K562 (cell line): ENCODE results near the gene RCOR1. TPM values are rescaled to one million over a fixed set of nuclear protein-coding genes. Genes with fewer than 3 reads are reported as not detected.

Experiments
- ATAC-seq: fragments of 200-7000 bp; cut with Tn5 transposase; 3 replicates; pipeline ENCODE4 v1.9.1; 2020; ENCODE audit warnings: moderate library complexity
- BruUV-seq: library from RNA; stranded (reverse); fragments of 400-500 nt; replicated peaks from 2 replicates; lab custom pipeline; 2021; lab: Mats Ljungman, UMichigan
- CTCF ChIA-PET: fragments of 300-600 bp; formaldehyde crosslinking; extraction: SDS; loops from one replicate; lab custom pipeline; 2021; ENCODE audit warnings: low intra/inter-chr PET ratio; lab: Yijun Ruan, JAX
- POLR2A ChIA-PET: fragments of 300-600, 350-650 bp; sonication (Branson Sonifier 250); formaldehyde crosslinking; extraction: SDS; loops from one replicate; lab custom pipeline; 2021; ENCODE audit warnings: antibody characterized with exemption, inconsistent platforms; lab: Yijun Ruan, JAX
- DNase-seq, 4 experiments: peaks; one replicate each; pipeline versions ENCODE4 v3.0.0 to v3.0.0-alpha.2; 2011 to 2018; ENCODE audit warnings: low spot score in 3 of 4, mixed read lengths in 3 of 4; ENCODE audit errors: extremely low read depth in 1 of 4
- FAIRE-seq: peaks from 2 replicates; lab custom pipeline; 2011; peaks lifted over from hg19 to GRCh38; lab: Jason Lieb, UNC
- H2AFZ ChIP-seq: 2 replicates; pipeline ENCODE4 v1.6.0; 2011; ENCODE audit warnings: low read depth, low read length, control low read depth, inconsistent platforms
- H3K27ac ChIP-seq: fragments of 200-600 bp; 3 replicates; pipeline ENCODE4 v1.8.0; 2011; ENCODE audit warnings: low read depth, mild to moderate bottlenecking, control low read depth, inconsistent platforms, low read length, moderate library complexity, mixed read lengths; ENCODE audit errors: extremely low read depth
- H3K27me3 ChIP-seq, 2 experiments: fragments of 300-600 bp in 1 of 2; 2 replicates in 1 of 2; 3 replicates in 1 of 2; pipeline versions ENCODE4 v1.6.0 to v1.8.0; 2011; ENCODE audit warnings: inconsistent platforms in 2 of 2, low read length in 2 of 2, mild to moderate bottlenecking in 1 of 2, mixed read lengths in 1 of 2, moderate library complexity in 1 of 2; ENCODE audit not compliant: control insufficient read depth in 2 of 2, insufficient read depth in 2 of 2
- H3K36me3 ChIP-seq: fragments of 300-600 bp; 3 replicates; pipeline ENCODE4 v1.8.0; 2011; ENCODE audit warnings: mild to moderate bottlenecking, low read length, inconsistent platforms; ENCODE audit not compliant: control insufficient read depth, insufficient read depth
- H3K4me1 ChIP-seq, 2 experiments: fragments of 200-600 bp in 1 of 2; replicated peaks in 1 of 2; 2 replicates in 1 of 2; 3 replicates in 1 of 2; pipeline versions ENCODE4 v1.5.1 to v1.8.0; 2011; ENCODE audit warnings: inconsistent platforms in 2 of 2, low read length in 2 of 2, mild to moderate bottlenecking in 1 of 2, mixed read lengths in 1 of 2, moderate library complexity in 1 of 2; ENCODE audit not compliant: control insufficient read depth in 2 of 2, insufficient read depth in 2 of 2
- H3K4me2 ChIP-seq: 2 replicates; pipeline ENCODE4 v1.6.1; 2011; ENCODE audit warnings: low read length, control low read depth, inconsistent platforms, mixed read lengths; ENCODE audit not compliant: insufficient read depth
- H3K4me3 ChIP-seq: fragments of 200-600 bp; sonication (generic), shearing (Covaris generic); 2 replicates; pipeline ENCODE4 v1.5.1; 2016; ENCODE audit warnings: control low read depth, inconsistent platforms
- H3K79me2 ChIP-seq: fragments of 200-600 bp; 3 replicates; pipeline ENCODE4 v1.8.0; 2011; ENCODE audit warnings: low read length, inconsistent platforms; ENCODE audit not compliant: control insufficient read depth, insufficient read depth
- H3K9ac ChIP-seq, 2 experiments: 2 replicates each; pipeline versions ENCODE4 v1.6.0 to v1.6.1; 2011; ENCODE audit warnings: low read depth in 2 of 2, low read length in 2 of 2, control low read depth in 1 of 2, inconsistent platforms in 1 of 2, mild to moderate bottlenecking in 1 of 2, mixed read lengths in 1 of 2; ENCODE audit not compliant: insufficient read depth in 1 of 2
- H3K9me1 ChIP-seq: one replicate; pipeline ENCODE4 v1.6.0; 2011; ENCODE audit warnings: inconsistent platforms, mild to moderate bottlenecking, low read length, moderate library complexity; ENCODE audit not compliant: control insufficient read depth, insufficient read depth
- H3K9me3 ChIP-seq: replicated peaks from 2 replicates; pipeline ENCODE4 v1.5.1; 2011; ENCODE audit warnings: low read depth, low read length, inconsistent platforms; ENCODE audit not compliant: control insufficient read depth, insufficient read depth
- H4K20me1 ChIP-seq: replicated peaks from 2 replicates; pipeline ENCODE4 v1.6.1; 2011; ENCODE audit warnings: low read length, inconsistent platforms, mixed read lengths; ENCODE audit not compliant: control insufficient read depth, insufficient read depth
- ATF3 ChIP-seq, 2 experiments: fragments of 450-650 bp in 1 of 2; sonication (generic) in 1 of 2; formaldehyde crosslinking in 1 of 2; IDR thresholded peaks in 1 of 2; conservative IDR thresholded peaks in 1 of 2; 2 replicates each; pipeline versions ENCODE4 v1.6.1 to v1.8.1; 2016 to 2023; ENCODE audit warnings: mild to moderate bottlenecking in 2 of 2, moderate library complexity in 2 of 2, inconsistent platforms in 1 of 2, missing genetic modification reagents in 1 of 2
- CBFA2T3 ChIP-seq: fragments of 450-650 bp; IDR thresholded peaks from 2 replicates; pipeline ENCODE4 v1.6.1; 2017
- EGR1 ChIP-seq: fragments of 450-650 bp; conservative IDR thresholded peaks from 2 replicates; pipeline ENCODE4 v1.6.1; 2017; ENCODE audit warnings: mild to moderate bottlenecking
- EHMT2 ChIP-seq: fragments of 450-650 bp; IDR thresholded peaks from 2 replicates; pipeline ENCODE4 v1.6.1; 2018; ENCODE audit warnings: antibody characterized with exemption
- HEY1 ChIP-seq: fragments of 250-450 bp; sonication (Bioruptor Pico); IDR thresholded peaks from 2 replicates; pipeline ENCODE4 v1.5.0; 2020; ENCODE audit warnings: mild to moderate bottlenecking, moderate library complexity, borderline replicate concordance
- HMBOX1 ChIP-seq: sonication (generic); IDR thresholded peaks from 2 replicates; pipeline ENCODE4 v1.6.1; 2016
- HNRNPL ChIP-seq: fragments of 200-400 bp; formaldehyde crosslinking; IDR thresholded peaks from 2 replicates; pipeline ENCODE4 v1.6.1; 2017; ENCODE audit warnings: low read depth, mild to moderate bottlenecking, low read length
- LEF1 ChIP-seq: fragments of 450-650 bp; IDR thresholded peaks from 2 replicates; pipeline ENCODE4 v1.6.1; 2016; ENCODE audit warnings: mild to moderate bottlenecking
- MXD1 ChIP-seq: fragments of 250-450 bp; sonication (Bioruptor Pico); IDR thresholded peaks from 2 replicates; pipeline ENCODE4 v1.8.0; 2021; ENCODE audit warnings: borderline replicate concordance, mild to moderate bottlenecking, moderate library complexity; ENCODE audit not compliant: poor library complexity, severe bottlenecking
- MYBL2 ChIP-seq, 2 experiments: fragments of 450-650 bp in 1 of 2; sonication (generic) in 1 of 2; formaldehyde crosslinking in 1 of 2; IDR thresholded peaks; 2 replicates each; pipeline versions ENCODE4 v1.6.1 to v1.8.1; 2017 to 2022; ENCODE audit warnings: borderline replicate concordance in 1 of 2, inconsistent platforms in 1 of 2, low read depth in 1 of 2, mild to moderate bottlenecking in 1 of 2, missing genetic modification reagents in 1 of 2, moderate library complexity in 1 of 2
- NKRF ChIP-seq: fragments of 450-650 bp; IDR thresholded peaks from 2 replicates; pipeline ENCODE4 v1.6.1; 2016; ENCODE audit warnings: borderline replicate concordance
- PCBP2 ChIP-seq: fragments of 200-400 bp; formaldehyde crosslinking; IDR thresholded peaks from 2 replicates; pipeline ENCODE4 v1.6.1; 2018; ENCODE audit warnings: low read length, low read depth, mild to moderate bottlenecking, moderate library complexity; ENCODE audit not compliant: poor library complexity, severe bottlenecking
- STAT5A ChIP-seq: IDR thresholded peaks from 2 replicates; pipeline ENCODE4 v1.6.1; 2012; ENCODE audit warnings: low read length, inconsistent platforms, borderline replicate concordance
- TAF7 ChIP-seq: fragments of 450-650 bp; IDR thresholded peaks from 2 replicates; pipeline ENCODE4 v1.6.1; 2016; ENCODE audit warnings: missing genetic modification characterization, missing compliant biosample characterization
- ZBTB7A ChIP-seq: IDR thresholded peaks from 2 replicates; pipeline ENCODE4 v1.6.1; 2011; ENCODE audit warnings: low read depth, mild to moderate bottlenecking, low read length, moderate library complexity, borderline replicate concordance; ENCODE audit not compliant: control insufficient read depth
- WGBS: fragments of 100-300 bp; shearing (Covaris generic); methylation state at CpG from one replicate; pipeline ENCODE4 v1.1.6; 2016; ENCODE audit warnings: low coverage, mixed read lengths; ENCODE audit not compliant: insufficient coverage; ENCODE audit errors: missing lambda C conversion rate; 5-methylcytosine and 5-hydroxymethylcytosine counted together
- in situ Hi-C: fragments of 300-500 bp; cut with MboI; formaldehyde crosslinking; loops from 4 replicates; pipeline ENCODE4 v1.15.0; 2018; ENCODE audit warnings: inconsistent platforms, mixed read lengths
- intact Hi-C: fragments of 100-400 bp; cut with micrococcal nuclease; formaldehyde crosslinking; loops from 2 replicates; pipeline ENCODE4 v1.14.2; 2022
- polyA plus RNA-seq, 8 experiments: library from polyadenylated mRNA; depleted of rRNA in 4 of 8; stranded (reverse) in 5 of 8; unstranded in 3 of 8; fragments of >200 nt; fragmentation: Nextera tagmentation in 2 of 8; fragmentation: Illumina TruSeq in 1 of 8; extraction: Ambion mirVana in 2 of 8; extraction: Trizol in 1 of 8; gene quantifications; 2 replicates each; pipeline versions ENCODE4 v1.2.1 to v1.2.3, GENCODE V29; 2011 to 2014; ENCODE audit warnings: inconsistent platforms in 1 of 8, missing spikeins in 1 of 8
- total RNA-seq, 7 experiments: library from RNA; depleted of rRNA in 6 of 7; stranded (reverse); fragments of >200 nt in 6 of 7; fragmentation: Illumina TruSeq in 2 of 7; extraction: Trizol in 2 of 7; gene quantifications; 2 replicates each; pipeline versions ENCODE4 v1.2.1 to v1.2.3, GENCODE V29; 2011 to 2021; ENCODE audit warnings: low replicate concordance in 1 of 7

Gene RCOR1
- total and polyA plus RNA-seq, 9 of the 15 experiments (the other 6 are each of a cell fraction or from before 2014, with no cell fraction given) = 8.5 to 47.9 (median 20.9) TPM

- Histone ChIP-seq H2AFZ (no peak overlapping the region), H3K4me1 (no peaks in the 10 kb centered on the region; a peak in 2 of 5 replicates), H3K9me3 (no peaks in the 10 kb centered on the region), H3K9me1 (no peaks in the 10 kb centered on the region), H3K27me3 (no peaks in the 10 kb centered on the region), H3K27ac (no peak overlapping the region), H4K20me1 (peaks cover 5% of the 10 kb centered on the region; the same call in 1 of the 2 replicates), H3K4me2 (no peak overlapping the region), H3K79me2 (peaks cover 93% of the 10 kb centered on the region), H3K36me3 (peaks cover 31% of the 10 kb centered on the region; the same call in 2 of the 3 replicates), H3K4me3 (no peak overlapping the region), H3K9ac (no peak overlapping the region)
- DNase-seq (no peak), ATAC-seq (no peak), FAIRE-seq (no peak)
- 52% methylated on average over 5 of the region's 5 CpGs for WGBS
- CTCF ChIA-PET = no interaction called here
- BruUV-seq = no TSS peak
- in situ Hi-C loops (no loop called here), intact Hi-C loops (no loop called here)
- TF ChIP-seq HMBOX1 (no peak), ATF3 (IDR thresholded peaks at IDR 0.05) (no peak), ATF3 (CRISPR knock-in tag; conservative IDR thresholded peaks at IDR 0.05) (no peak), LEF1 (no peak), CBFA2T3 (peak; percentile 37; the same call in 1 of the 2 replicates), EGR1 (peak; percentile 37; the same call in 1 of the 2 replicates), EHMT2 (no peak), MXD1 (no peak), MYBL2 (IDR thresholded peaks at IDR 0.05; ENCODE audit: low read depth) (no peak), MYBL2 (CRISPR knock-in tag; IDR thresholded peaks at IDR 0.05; ENCODE audit: borderline replicate concordance) (no peak), HEY1 (CRISPR knock-in tag) (no peak), TAF7 (no peak), HNRNPL (no peak), PCBP2 (no peak), ZBTB7A (no peak), STAT5A (no peak), NKRF (no peak)
- POLR2A ChIA-PET = interaction anchor here (1.0 to 1.4 kb wide), 4 partner anchors 8 to 17 kb away, joined by 3 to 8 read pairs (median 4); no protein-coding TSS in a partner anchor
Observed at GRCh38 chr14:102610968-102611811, 18.7 kb downstream of the RCOR1 start.
